Omental fat pad (tissue), 4 donors: ENCODE results near the gene LRP5. TPM values are rescaled to one million over a fixed set of nuclear protein-coding genes. Genes with fewer than 3 reads are reported as not detected.

Experiments
- ATAC-seq: fragments of 150-250 bp; one replicate; pipeline ENCODE4 v1.9.1; 2016; ENCODE audit warnings: mild to moderate bottlenecking, moderate library complexity; ENCODE audit not compliant: low FRiP score
- DNase-seq: peaks from one replicate; pipeline ENCODE4 v3.0.0-alpha.2; 2019; ENCODE audit warnings: low spot score
- total RNA-seq, 4 donors: library from RNA; depleted of rRNA; stranded (reverse); fragments of >200 nt; gene quantifications; one replicate each; pipeline ENCODE4 v1.1.0, GENCODE V29; 2016
- TF ChIP-seq, protein P1 (sequence below), 3 donors: fragments of 450-650 bp; IDR thresholded peaks; one replicate each; pipeline ENCODE4 v1.5.1; 2016 to 2017; ENCODE audit warnings: antibody characterized with exemption in 3 of 3, mild to moderate bottlenecking in 3 of 3, moderate library complexity in 2 of 3

LRP5 gene
- total RNA-seq, 4 donors from 2014 or later, result 18.0 to 44.5 (median 34.6) TPM

DNA sequence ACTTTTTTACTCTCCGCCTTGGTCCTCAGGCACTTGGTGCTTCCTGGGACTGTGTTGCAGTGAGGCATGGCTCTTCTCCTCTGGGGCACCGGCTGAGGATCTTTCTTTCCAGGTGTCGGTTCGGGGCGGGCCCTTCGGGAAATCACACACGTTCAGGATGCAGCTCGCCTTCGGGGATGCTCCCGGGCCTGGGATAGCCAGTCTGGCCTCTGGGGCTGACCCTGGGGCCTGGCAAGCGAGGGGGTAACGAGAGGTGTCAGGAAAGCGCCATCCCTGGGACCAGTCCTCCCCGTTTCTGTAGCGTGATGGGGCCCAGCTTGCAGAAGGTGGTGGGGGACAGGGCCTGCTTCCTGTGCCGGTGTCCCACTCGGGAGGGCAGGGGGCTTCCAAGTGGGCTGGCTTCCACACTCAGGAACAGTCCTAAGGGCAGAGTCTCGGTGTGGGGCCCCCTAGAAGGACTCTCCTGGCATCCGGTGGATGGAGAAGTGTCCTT lies 53.6 kb downstream of the LRP5 start:
- TF ChIP-seq, protein P1, sequence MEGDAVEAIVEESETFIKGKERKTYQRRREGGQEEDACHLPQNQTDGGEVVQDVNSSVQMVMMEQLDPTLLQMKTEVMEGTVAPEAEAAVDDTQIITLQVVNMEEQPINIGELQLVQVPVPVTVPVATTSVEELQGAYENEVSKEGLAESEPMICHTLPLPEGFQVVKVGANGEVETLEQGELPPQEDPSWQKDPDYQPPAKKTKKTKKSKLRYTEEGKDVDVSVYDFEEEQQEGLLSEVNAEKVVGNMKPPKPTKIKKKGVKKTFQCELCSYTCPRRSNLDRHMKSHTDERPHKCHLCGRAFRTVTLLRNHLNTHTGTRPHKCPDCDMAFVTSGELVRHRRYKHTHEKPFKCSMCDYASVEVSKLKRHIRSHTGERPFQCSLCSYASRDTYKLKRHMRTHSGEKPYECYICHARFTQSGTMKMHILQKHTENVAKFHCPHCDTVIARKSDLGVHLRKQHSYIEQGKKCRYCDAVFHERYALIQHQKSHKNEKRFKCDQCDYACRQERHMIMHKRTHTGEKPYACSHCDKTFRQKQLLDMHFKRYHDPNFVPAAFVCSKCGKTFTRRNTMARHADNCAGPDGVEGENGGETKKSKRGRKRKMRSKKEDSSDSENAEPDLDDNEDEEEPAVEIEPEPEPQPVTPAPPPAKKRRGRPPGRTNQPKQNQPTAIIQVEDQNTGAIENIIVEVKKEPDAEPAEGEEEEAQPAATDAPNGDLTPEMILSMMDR (IDR thresholded peaks at IDR 0.05), result no peak
- ATAC-seq, result no peak
- no peak for DNase-seq

DNA sequence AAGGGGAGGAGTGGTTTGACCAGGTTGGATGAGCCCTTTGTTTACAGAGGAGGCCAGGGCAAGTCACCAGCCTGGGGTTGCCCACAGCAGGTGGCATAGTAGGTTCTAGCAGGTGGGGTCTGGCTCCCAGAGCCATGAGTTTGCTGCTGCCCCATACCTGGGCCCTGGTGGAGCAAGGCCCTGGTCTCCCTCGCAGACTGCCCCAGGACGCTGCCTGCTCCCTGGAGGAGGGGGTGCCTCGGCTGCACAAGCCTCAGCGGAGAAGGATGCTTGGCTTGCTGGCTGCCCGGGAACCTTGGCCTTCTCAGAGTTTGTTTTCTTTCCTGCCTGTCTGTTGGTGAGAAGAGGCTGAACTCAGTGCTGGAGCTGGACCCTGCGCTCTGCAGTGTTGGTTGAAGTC lies 54.9 kb downstream of the LRP5 start:
- no peak for ATAC-seq
- TF ChIP-seq, protein P1 (IDR thresholded peaks at IDR 0.05), result no peak
- no peak for DNase-seq

DNA sequence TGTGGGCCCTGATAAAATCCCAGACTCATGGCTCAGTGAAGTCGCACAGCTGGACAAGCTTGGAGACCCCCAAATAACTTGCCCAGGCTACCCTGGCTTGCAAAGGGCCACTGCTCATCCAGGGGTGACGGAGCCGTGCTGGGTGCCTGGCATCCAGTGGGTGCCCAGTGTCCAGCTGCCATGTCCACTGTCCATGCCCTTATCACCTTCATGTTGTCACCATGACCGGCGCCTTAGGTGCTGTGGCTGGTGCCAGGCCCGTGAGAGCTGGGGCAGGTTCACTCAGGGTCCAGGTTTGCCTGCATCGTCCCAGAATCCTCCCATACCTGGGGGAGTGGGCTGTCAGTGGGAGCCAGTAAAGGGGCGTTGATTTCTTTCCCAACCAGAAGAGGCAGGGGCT lies 57.4 kb downstream of the LRP5 start:
- TF ChIP-seq, protein P1 (IDR thresholded peaks at IDR 0.05), result no peak
- DNase-seq (no peak), ATAC-seq (no peak)

DNA sequence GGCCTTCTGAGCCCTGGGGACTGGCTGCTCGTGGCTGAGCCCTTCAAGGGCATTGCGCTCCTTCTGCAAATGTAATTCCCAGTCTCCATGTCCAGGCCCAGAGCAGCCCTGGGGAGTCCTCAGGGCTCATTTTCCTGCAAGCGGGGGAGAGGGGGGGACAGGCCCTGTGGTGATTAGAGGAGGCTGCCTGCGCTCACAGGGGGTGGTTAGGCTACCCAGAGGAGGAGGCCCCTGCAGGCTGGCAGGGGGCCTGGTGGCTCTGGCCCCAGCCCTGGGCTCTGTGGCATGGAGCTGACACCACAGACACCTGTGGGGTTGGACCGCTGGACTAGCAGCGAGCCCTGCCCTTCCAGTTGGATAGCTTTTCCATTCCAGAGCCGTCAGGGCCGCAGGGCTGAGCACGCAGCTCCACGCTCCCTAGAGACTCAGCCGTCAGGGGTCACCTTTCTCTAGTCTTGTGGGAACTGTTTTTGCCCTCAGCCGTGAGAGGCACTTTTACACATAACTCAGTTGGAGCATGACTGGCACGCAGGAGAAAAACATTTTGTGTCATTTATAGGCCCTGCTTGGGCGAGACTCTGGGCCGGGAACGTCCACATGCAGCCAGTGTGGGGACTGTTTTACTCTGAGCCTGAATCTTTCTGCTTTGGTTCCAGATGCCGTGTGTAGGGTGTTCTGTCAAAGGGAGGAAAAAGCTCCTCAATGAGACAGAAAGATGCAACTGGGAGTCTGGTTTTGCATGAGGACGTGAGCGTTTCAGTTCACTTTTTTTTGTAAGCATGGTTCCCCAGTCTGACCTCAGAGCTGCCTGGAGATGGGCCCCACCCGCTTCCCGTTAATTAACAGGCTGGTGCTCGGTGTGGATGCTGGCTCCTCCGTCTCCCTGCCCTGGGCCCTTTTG lies 58.1 kb downstream of the LRP5 start:
- DNase-seq (no peak), ATAC-seq (no peak)

DNA sequence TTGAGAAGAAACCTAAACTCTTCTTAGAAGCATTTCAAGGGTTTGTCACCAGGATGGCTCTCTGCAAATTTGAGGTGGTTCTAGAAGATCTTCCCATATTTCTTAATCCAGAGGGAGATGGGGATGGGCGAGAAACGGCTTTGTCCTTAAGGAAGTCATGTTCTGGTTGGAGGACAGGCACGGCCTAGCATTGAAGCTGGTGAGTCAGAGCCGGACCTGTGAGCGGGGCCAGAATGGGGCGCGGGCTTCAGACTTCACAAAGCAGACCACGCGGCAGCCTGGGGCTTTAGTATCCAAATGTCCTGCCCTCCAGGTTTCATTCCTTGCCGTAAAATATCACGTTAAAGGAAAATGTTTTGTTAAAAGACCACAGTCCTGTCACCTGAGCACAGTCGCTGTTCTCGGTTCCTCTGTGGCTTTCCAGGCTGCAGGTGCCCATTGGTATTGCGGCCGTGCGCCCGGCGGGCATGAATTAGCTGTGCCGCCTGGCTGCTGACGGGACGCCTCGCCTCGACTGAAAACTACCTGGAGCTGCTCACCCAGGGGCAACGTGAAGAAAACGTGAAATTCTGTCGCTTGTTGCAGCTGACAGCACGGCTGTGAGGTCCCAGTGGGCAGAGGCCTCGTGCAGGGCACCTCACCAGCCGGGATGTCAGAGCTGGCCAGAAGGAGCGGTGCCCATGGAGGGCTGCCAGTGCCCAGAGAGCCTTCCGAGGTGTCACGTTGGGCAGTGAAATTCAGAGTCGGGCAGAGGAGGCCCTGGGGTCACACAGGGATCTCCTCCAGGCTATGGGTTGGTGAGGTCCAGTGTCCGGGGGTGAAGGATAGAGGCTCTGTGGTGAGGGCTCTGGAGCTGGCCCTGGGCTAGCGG lies 59.0 kb downstream of the LRP5 start:
- TF ChIP-seq, protein P1 (IDR thresholded peaks at IDR 0.05), result no peak
- ATAC-seq, result no peak
- no peak for DNase-seq

More for the DNA sequence above, 58.1 kb downstream of the LRP5 start:
- TF ChIP-seq, protein P1 (IDR thresholded peaks at IDR 0.05), result no peak

DNA sequence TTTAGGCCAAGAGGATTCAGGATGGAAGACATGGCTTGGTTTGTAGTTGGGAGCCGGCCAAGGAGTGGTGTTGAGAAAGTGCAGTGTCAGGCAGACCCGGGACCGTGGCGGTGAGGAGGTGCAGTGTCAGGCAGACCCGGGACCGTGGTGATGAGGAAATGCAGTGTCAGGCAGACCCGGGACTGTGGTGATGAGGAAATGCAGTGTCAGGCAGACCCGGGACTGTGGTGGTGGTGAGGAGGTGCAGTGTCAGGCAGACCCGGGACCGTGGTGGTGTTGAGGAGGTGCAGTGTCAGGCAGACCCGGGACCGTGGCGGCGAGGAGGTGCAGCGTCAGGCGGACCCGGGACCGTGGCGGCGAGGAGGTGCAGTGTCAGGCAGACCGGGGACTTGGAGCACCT lies 59.7 kb downstream of the LRP5 start:
- TF ChIP-seq, protein P1 (IDR thresholded peaks at IDR 0.05), result no peak
- no peak for ATAC-seq
- DNase-seq, result no peak
